ENCODE measurements around the gene THBS2.
"Not testable (repeated sequence)": the region's sequence is repeated elsewhere in the genome, so short reads cannot be mapped to it uniquely, and the experiment has no call there.

The THBS2 gene

GRCh38 chr6:169229615-169230321 lies 23.9 kb downstream of the THBS2 start:
- no peak for DNase-seq

GRCh38 chr6:169227116-169227515 lies 26.5 kb downstream of the THBS2 start:
- no peak for DNase-seq

- DNase-seq = no peak
These were observed 27.8 kb downstream of the THBS2 start for GRCh38 chr6:169225887-169226286.

- no peak for DNase-seq
These were observed 28.5 kb downstream of the THBS2 start for GRCh38 chr6:169225131-169225576.

GRCh38 chr6:169224716-169225115 lies 28.9 kb downstream of the THBS2 start:
- no peak for DNase-seq

- no peak for DNase-seq
These were observed 29.4 kb downstream of the THBS2 start for GRCh38 chr6:169224185-169224695.

GRCh38 chr6:169223006-169223405 lies 30.6 kb downstream of the THBS2 start:
- no peak for DNase-seq

- DNase-seq = no peak
These were observed 31.5 kb downstream of the THBS2 start for GRCh38 chr6:169222126-169222525.

GRCh38 chr6:169221264-169221663 lies 32.4 kb downstream of the THBS2 start:
- no peak for DNase-seq

GRCh38 chr6:169220068-169220964 lies 33.3 kb downstream of the THBS2 start:
- DNase-seq = no peak

- no peak for DNase-seq
These were observed 35.7 kb downstream of the THBS2 start for GRCh38 chr6:169217972-169218371.

GRCh38 chr6:169216830-169217229 lies 36.8 kb downstream of the THBS2 start:
- DNase-seq = no peak

GRCh38 chr6:169215201-169215681 lies 38.4 kb downstream of the THBS2 start:
- no peak for DNase-seq

GRCh38 chr6:169214789-169215188 lies 38.9 kb downstream of the THBS2 start:
- not testable (repeated sequence) for DNase-seq

- DNase-seq = no peak
These were observed 39.7 kb downstream of the THBS2 start for GRCh38 chr6:169213814-169214520.

GRCh38 chr6:169212897-169213813 lies 40.5 kb downstream of the THBS2 start:
- DNase-seq = peak; percentile 38

- DNase-seq = peak; percentile 7
These were observed 41.2 kb downstream of the THBS2 start for GRCh38 chr6:169212436-169212835.

- no peak for DNase-seq
These were observed 41.8 kb downstream of the THBS2 start for GRCh38 chr6:169211881-169212280.

GRCh38 chr6:169210611-169211010 lies 43.0 kb downstream of the THBS2 start:
- DNase-seq = no peak

- DNase-seq = no peak
These were observed 45.6 kb downstream of the THBS2 start for GRCh38 chr6:169208011-169208410.

GRCh38 chr6:169207482-169207881 lies 46.2 kb downstream of the THBS2 start:
- DNase-seq = no peak
